Measurements from ENCODE around the gene GSTM4. TPM values are rescaled to one million over a fixed set of nuclear protein-coding genes. Genes with fewer than 3 reads are reported as not detected.

Gene GSTM4
- total RNA-seq, 4 donors from 2014 or later = 14.7 to 29.8 (median 20.8) TPM

GRCh38 chr1:109616391-109616790 lies 39.5 kb upstream of the GSTM4 start:
- ATAC-seq (ENCODE audit: low FRiP score) (no peak), DNase-seq (ENCODE audit: low spot score) (no peak)

GRCh38 chr1:109617291-109617801 lies 38.6 kb upstream of the GSTM4 start:
- no peak for DNase-seq (ENCODE audit: low spot score)
- TF ChIP-seq CTCF (IDR thresholded peaks at IDR 0.05) = no peak
- ATAC-seq (ENCODE audit: low FRiP score) = peak; percentile 41

More at GRCh38 chr1:109616391-109616790, 39.5 kb upstream of the GSTM4 start:
- no peak for TF ChIP-seq CTCF (IDR thresholded peaks at IDR 0.05)

- TF ChIP-seq CTCF (IDR thresholded peaks at IDR 0.05) = no peak
- DNase-seq (ENCODE audit: low spot score) (no peak), ATAC-seq (ENCODE audit: low FRiP score) (no peak)
Observed at GRCh38 chr1:109618661-109619575, 37.0 kb upstream of the GSTM4 start.

GRCh38 chr1:109619576-109620400 lies 36.1 kb upstream of the GSTM4 start, which contains the start of the genes AMPD2 and GNAT2:
Gene AMPD2, plus strand, starts transcription at chr1:109619837. Its CDS starts 1,339 bp downstream, at chr1:109621176.
Gene GNAT2, minus strand, starts transcription at chr1:109619616. Its CDS starts 6,746 bp downstream, at chr1:109612870.
- TF ChIP-seq CTCF (IDR thresholded peaks at IDR 0.05) = no peak
- DNase-seq (ENCODE audit: low spot score) (peak; percentile 74), ATAC-seq (ENCODE audit: low FRiP score) (peak; percentile 81)

DNA sequence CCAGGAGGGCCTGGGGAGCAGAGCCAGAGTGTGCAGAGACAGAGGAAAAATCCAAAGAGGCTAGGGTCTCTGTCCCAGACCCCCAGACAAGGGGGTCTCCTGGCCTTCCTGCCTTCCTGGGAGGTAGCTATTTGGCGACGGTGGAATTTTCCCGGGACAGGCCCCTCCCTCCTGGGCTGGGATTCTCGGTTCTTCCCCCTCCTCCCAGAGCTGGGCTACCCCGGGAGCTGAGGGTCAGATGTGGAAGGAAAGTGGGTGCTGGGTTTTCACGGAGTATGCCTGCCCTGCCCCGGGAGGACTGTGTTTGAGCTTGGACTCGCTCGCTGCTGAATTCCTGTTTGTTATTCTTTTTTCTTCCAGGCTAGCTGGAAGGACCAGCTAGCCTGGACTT lies 35.5 kb upstream of the GSTM4 start:
- TF ChIP-seq CTCF (IDR thresholded peaks at IDR 0.05) = no peak
- ATAC-seq (ENCODE audit: low FRiP score) = peak; percentile 25
- no peak for DNase-seq (ENCODE audit: low spot score)

DNA sequence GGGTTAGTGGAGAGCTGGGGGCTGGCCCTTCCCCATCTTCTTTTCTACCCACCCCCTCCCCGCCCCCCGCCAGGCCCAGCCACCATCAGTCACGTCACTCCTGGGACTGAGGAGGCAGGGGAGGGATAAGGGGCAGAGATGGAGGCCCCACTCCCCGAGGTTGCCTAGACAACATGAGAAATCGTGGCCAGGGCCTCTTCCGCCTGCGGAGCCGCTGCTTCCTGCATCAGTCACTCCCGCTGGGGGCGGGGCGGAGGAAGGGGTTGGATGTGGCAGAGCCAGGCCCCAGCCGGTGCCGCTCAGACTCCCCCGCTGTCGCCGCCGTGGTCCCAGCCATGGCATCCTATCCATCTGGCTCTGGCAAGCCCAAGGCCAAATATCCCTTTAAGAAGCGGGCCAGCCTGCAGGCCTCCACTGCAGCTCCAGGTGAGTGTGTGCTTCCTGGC lies 35.0 kb upstream of the GSTM4 start:
- DNase-seq (ENCODE audit: low spot score) (peak; percentile 86), ATAC-seq (ENCODE audit: low FRiP score) (peak; percentile 73)
- no peak for TF ChIP-seq CTCF (IDR thresholded peaks at IDR 0.05)

Data from omental fat pad (tissue), 4 donors.